Mesodermal cell (in vitro differentiated cells): ENCODE results near the gene ASTN2.

ENCODE experiments used
- H3K27ac ChIP-seq: 2 replicates; pipeline ENCODE4 v1.7.0; 2013; ENCODE audit warnings: mild to moderate bottlenecking, low read depth, low read length, moderate library complexity; ENCODE audit not compliant: severe bottlenecking
- H3K36me3 ChIP-seq: 2 replicates; pipeline ENCODE4 v1.7.1; 2013; ENCODE audit warnings: mild to moderate bottlenecking, low read length, moderate library complexity; ENCODE audit not compliant: control insufficient read depth, insufficient read depth
- H3K4me1 ChIP-seq: one replicate; pipeline ENCODE4 v1.7.1; 2013; ENCODE audit warnings: mild to moderate bottlenecking, low read length; ENCODE audit not compliant: insufficient read depth, control insufficient read depth, poor library complexity, severe bottlenecking
- H3K4me3 ChIP-seq: 2 replicates; pipeline ENCODE4 v1.7.0; 2013; ENCODE audit warnings: low read length, control low read depth, mild to moderate bottlenecking; ENCODE audit not compliant: insufficient read depth, poor library complexity, severe bottlenecking; ENCODE audit errors: extremely low read depth
- H3K9me3 ChIP-seq: 2 replicates; pipeline ENCODE4 v1.7.1; 2013; ENCODE audit warnings: mild to moderate bottlenecking, low read length, moderate library complexity; ENCODE audit not compliant: control insufficient read depth
- WGBS, 2 experiments: methylation state at CpG; one replicate each; pipeline ENCODE4 v1.1.5; 2013; ENCODE audit warnings: missing lambda C conversion rate in 2 of 2; ENCODE audit not compliant: insufficient coverage in 2 of 2; 5-methylcytosine and 5-hydroxymethylcytosine counted together

Gene ASTN2

GRCh38 chr9:116942593-116943061 lies 472.2 kb downstream of the ASTN2 start:
- H3K4me3 ChIP-seq, result no peak overlapping the region
- no peak overlapping the region for H3K27ac ChIP-seq
- no peaks in the 10 kb centered on the region for H3K36me3 ChIP-seq
- 92 to 100% methylated on average over 2 of the region's 3 CpGs for WGBS, 2 experiments
- no peaks in the 10 kb centered on the region for H3K9me3 ChIP-seq
- H3K4me1 ChIP-seq, result no peaks in the 10 kb centered on the region

GRCh38 chr9:116941266-116941665 lies 473.6 kb downstream of the ASTN2 start:
- Histone ChIP-seq H3K4me1 (no peaks in the 10 kb centered on the region), H3K36me3 (no peaks in the 10 kb centered on the region), H3K27ac (no peak overlapping the region), H3K9me3 (no peaks in the 10 kb centered on the region), H3K4me3 (no peak overlapping the region)

GRCh38 chr9:116940614-116941215 lies 474.1 kb downstream of the ASTN2 start:
- WGBS, 2 experiments, result 80 to 100% methylated on average over 1 of the region's 4 CpGs
- H3K27ac ChIP-seq, result no peak overlapping the region

GRCh38 chr9:116939614-116940013 lies 475.2 kb downstream of the ASTN2 start:
- no peaks in the 10 kb centered on the region for H3K9me3 ChIP-seq
- no peak overlapping the region for H3K4me3 ChIP-seq
- H3K36me3 ChIP-seq, result no peaks in the 10 kb centered on the region
- no peaks in the 10 kb centered on the region for H3K4me1 ChIP-seq
- 89 to 94% methylated on average over 3 of the region's 3 CpGs for WGBS, 2 experiments
- H3K27ac ChIP-seq, result no peak overlapping the region

More at GRCh38 chr9:116940614-116941215, 474.1 kb downstream of the ASTN2 start:
- Histone ChIP-seq H3K9me3 (no peaks in the 10 kb centered on the region), H3K4me1 (no peaks in the 10 kb centered on the region), H3K4me3 (no peak overlapping the region), H3K36me3 (no peaks in the 10 kb centered on the region)

GRCh38 chr9:116939161-116939560 lies 475.7 kb downstream of the ASTN2 start:
- Histone ChIP-seq H3K9me3 (no peaks in the 10 kb centered on the region), H3K4me3 (no peak overlapping the region), H3K4me1 (no peaks in the 10 kb centered on the region), H3K27ac (no peak overlapping the region), H3K36me3 (no peaks in the 10 kb centered on the region)
- WGBS, 2 experiments, result 100% methylated on average over 1 of the region's 1 CpG; no CpG with 5 or more reads in 1 of the 2 experiments

GRCh38 chr9:116937361-116937760 lies 477.5 kb downstream of the ASTN2 start:
- Histone ChIP-seq H3K4me3 (no peak overlapping the region), H3K9me3 (no peaks in the 10 kb centered on the region), H3K36me3 (no peaks in the 10 kb centered on the region), H3K4me1 (peaks cover 7% of the 10 kb centered on the region), H3K27ac (no peak overlapping the region)

GRCh38 chr9:116935149-116935897 lies 479.5 kb downstream of the ASTN2 start:
- Histone ChIP-seq H3K36me3 (no peaks in the 10 kb centered on the region), H3K4me1 (peaks cover 7% of the 10 kb centered on the region), H3K9me3 (no peaks in the 10 kb centered on the region), H3K4me3 (no peak overlapping the region), H3K27ac (no peak overlapping the region)
- 80% methylated on average over 1 of the region's 5 CpGs; no CpG with 5 or more reads in 1 of the 2 experiments for WGBS, 2 experiments

- Histone ChIP-seq H3K4me3 (no peak overlapping the region), H3K4me1 (peaks cover 7% of the 10 kb centered on the region), H3K9me3 (no peaks in the 10 kb centered on the region), H3K27ac (no peak overlapping the region), H3K36me3 (no peaks in the 10 kb centered on the region)
- WGBS, 2 experiments, result 81 to 98% methylated on average over 5 of the region's 5 CpGs
Measured at GRCh38 chr9:116934131-116934530, 480.7 kb downstream of the ASTN2 start.

- peaks cover 12% of the 10 kb centered on the region for H3K4me1 ChIP-seq
- no peaks in the 10 kb centered on the region for H3K36me3 ChIP-seq
- no peak overlapping the region for H3K4me3 ChIP-seq
- H3K9me3 ChIP-seq, result no peaks in the 10 kb centered on the region
- no peak overlapping the region for H3K27ac ChIP-seq
- no CpG with 5 or more reads among the region's 2 CpGs for WGBS, 2 experiments
Measured at GRCh38 chr9:116933251-116933650, 481.6 kb downstream of the ASTN2 start.

- Histone ChIP-seq H3K4me3 (no peak overlapping the region), H3K9me3 (no peaks in the 10 kb centered on the region), H3K27ac (no peak overlapping the region), H3K36me3 (no peaks in the 10 kb centered on the region), H3K4me1 (peaks cover 17% of the 10 kb centered on the region)
- WGBS, 2 experiments, result 87 to 100% methylated on average over 1 to 3 of the region's 3 CpGs
Measured at GRCh38 chr9:116929621-116930020, 485.2 kb downstream of the ASTN2 start.

- 46 to 68% methylated on average over 2 to 4 of the region's 4 CpGs for WGBS, 2 experiments
- no peak overlapping the region for H3K27ac ChIP-seq
- no peaks in the 10 kb centered on the region for H3K9me3 ChIP-seq
- H3K4me1 ChIP-seq, result peaks cover 17% of the 10 kb centered on the region
- H3K4me3 ChIP-seq, result no peak overlapping the region
- no peaks in the 10 kb centered on the region for H3K36me3 ChIP-seq
Measured at GRCh38 chr9:116928884-116929283, 486.0 kb downstream of the ASTN2 start.
